Transverse colon (tissue), 4 donors: ENCODE data around the gene F8. TPM values are rescaled to one million over a fixed set of nuclear protein-coding genes. Genes with fewer than 3 reads are reported as not detected.
A peak's percentile ranks its signal among the peaks of the same experiment; 100 is the strongest.

ENCODE experiments used
- DNase-seq: peaks from one replicate; pipeline ENCODE4 v3.0.0-alpha.2; 2019
- H3K27ac ChIP-seq, 4 donors: fragments of 200-600 bp; sonication (generic); 2 replicates each; pipeline ENCODE4 v1.5.1; 2016 to 2018; ENCODE audit warnings: inconsistent platforms in 4 of 4
- H3K27me3 ChIP-seq: fragments of 200-600 bp; sonication (generic); 2 replicates; pipeline ENCODE4 v1.5.1; 2017; ENCODE audit warnings: inconsistent platforms
- H3K36me3 ChIP-seq, 4 donors: fragments of 200-600 bp; sonication (generic); 2 replicates each; pipeline ENCODE4 v1.5.1; 2017 to 2019; ENCODE audit warnings: inconsistent platforms in 4 of 4
- H3K4me1 ChIP-seq, 4 donors: fragments of 200-600 bp; sonication (generic); 2 replicates each; pipeline ENCODE4 v1.5.1; 2017 to 2020; ENCODE audit warnings: inconsistent platforms in 4 of 4
- H3K4me3 ChIP-seq, 4 donors: fragments of 200-600 bp; sonication (generic); 1 replicate in 1 of 4; 2 replicates in 3 of 4; pipeline versions ENCODE4 v1.5.1 to v1.6.1; 2017 to 2019; ENCODE audit warnings: inconsistent platforms in 4 of 4
- H3K9me3 ChIP-seq, 2 donors: fragments of 200-600 bp; sonication (generic); 2 replicates each; pipeline ENCODE4 v1.5.1; 2017 to 2019; ENCODE audit warnings: inconsistent platforms in 2 of 2
- EP300 ChIP-seq: sonication (generic); formaldehyde crosslinking; IDR thresholded peaks from one replicate; pipeline ENCODE4 v1.6.1; 2017; ENCODE audit warnings: antibody characterized with exemption, low read depth
- POLR2A ChIP-seq: fragments of 450-650 bp; IDR thresholded peaks from one replicate; pipeline ENCODE4 v1.6.1; 2016; ENCODE audit warnings: antibody characterized with exemption, mild to moderate bottlenecking, moderate library complexity
- POLR2AphosphoS5 ChIP-seq, 3 donors: sonication (generic); formaldehyde crosslinking; IDR thresholded peaks; one replicate each; pipeline ENCODE4 v1.6.1; 2016; ENCODE audit warnings: antibody characterized with exemption in 3 of 3
- WGBS, 2 donors: methylation state at CpG; one replicate each; pipeline ENCODE4 v1.1.5; 2018; ENCODE audit warnings: low coverage in 1 of 2; 5-methylcytosine and 5-hydroxymethylcytosine counted together
- in situ Hi-C, 4 donors: fragments of 200-750 bp; cut with MboI; loops; one replicate each; pipeline versions ENCODE4 v1.15.0 to v1.15.1; 2017; ENCODE audit warnings: low sequenced_read_pairs in 3 of 4, low pct_ligation_motif_present in 1 of 4, low pct_unique_long_range_greater_than_20kb in 1 of 4
- intact Hi-C: fragments of 100-400 bp; cut with DNase I; formaldehyde crosslinking; loops from one replicate; pipeline ENCODE4 v1.15.1; 2023; ENCODE audit warnings: low total_unique reads
- total RNA-seq, 4 donors: library from RNA; depleted of rRNA; stranded (reverse); fragments of >200 nt; gene quantifications; one replicate each; pipeline ENCODE4 v1.1.0, GENCODE V29; 2016
- TF ChIP-seq, protein P1 (sequence below), 5 experiments: fragments of 200-600 bp in 3 of 5; fragments of 450-650 bp in 2 of 5; sonication (generic) in 3 of 5; IDR thresholded peaks; 1 replicate in 2 of 5; 2 replicates in 3 of 5; pipeline ENCODE4 v1.5.1; 2016 to 2017; ENCODE audit warnings: antibody characterized with exemption in 5 of 5, inconsistent platforms in 3 of 5, mild to moderate bottlenecking in 2 of 5, moderate library complexity in 1 of 5

The F8 gene
- total RNA-seq, 4 donors from 2014 or later, result 1.2 to 4.5 (median 4.0) TPM

DNA sequence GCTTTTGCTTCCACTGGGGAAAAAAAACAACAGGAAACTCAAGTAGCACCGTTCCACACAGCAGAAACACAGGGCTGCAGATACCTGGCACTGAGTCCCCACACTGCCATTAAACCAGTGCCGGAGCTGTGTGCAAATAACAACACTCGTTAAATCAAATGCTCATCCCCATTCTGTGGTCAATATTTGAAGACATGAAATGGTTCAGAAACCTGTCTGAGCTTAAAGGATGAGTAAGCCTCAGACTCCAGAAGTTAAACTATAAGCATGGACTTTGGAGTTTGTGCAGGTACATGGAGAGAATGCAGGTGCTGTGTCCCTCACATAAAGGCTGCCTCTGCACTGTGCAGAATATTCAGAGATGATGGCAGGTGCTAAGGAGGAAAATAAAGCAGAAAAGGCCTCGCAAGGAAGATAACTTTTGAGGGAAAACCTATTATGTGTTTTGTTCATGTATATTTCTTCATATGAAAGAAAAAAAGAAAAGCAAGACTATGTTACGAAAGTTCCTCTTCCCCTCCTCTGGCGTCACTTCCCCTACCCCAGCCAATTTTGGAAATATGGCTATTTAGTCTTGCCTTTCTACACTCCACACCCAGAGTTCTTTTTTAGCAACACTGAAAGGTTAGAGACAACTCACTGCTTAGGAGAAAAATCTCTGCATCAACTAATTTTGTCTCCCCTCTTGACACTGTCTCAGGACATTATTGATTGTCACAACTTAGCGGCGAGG, 221.9 kb downstream of the F8 start:
- in situ Hi-C loops (no loop called here), intact Hi-C loops (no loop called here)
- peak overlapping the region; percentile 54 to 66 (median 60) for H3K27ac ChIP-seq
- TF ChIP-seq, protein P1, sequence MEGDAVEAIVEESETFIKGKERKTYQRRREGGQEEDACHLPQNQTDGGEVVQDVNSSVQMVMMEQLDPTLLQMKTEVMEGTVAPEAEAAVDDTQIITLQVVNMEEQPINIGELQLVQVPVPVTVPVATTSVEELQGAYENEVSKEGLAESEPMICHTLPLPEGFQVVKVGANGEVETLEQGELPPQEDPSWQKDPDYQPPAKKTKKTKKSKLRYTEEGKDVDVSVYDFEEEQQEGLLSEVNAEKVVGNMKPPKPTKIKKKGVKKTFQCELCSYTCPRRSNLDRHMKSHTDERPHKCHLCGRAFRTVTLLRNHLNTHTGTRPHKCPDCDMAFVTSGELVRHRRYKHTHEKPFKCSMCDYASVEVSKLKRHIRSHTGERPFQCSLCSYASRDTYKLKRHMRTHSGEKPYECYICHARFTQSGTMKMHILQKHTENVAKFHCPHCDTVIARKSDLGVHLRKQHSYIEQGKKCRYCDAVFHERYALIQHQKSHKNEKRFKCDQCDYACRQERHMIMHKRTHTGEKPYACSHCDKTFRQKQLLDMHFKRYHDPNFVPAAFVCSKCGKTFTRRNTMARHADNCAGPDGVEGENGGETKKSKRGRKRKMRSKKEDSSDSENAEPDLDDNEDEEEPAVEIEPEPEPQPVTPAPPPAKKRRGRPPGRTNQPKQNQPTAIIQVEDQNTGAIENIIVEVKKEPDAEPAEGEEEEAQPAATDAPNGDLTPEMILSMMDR (IDR thresholded peaks at IDR 0.05), result no peak
- TF ChIP-seq POLR2A (no peak), POLR2AphosphoS5 (IDR thresholded peaks at IDR 0.05) (no peak), EP300 (no peak)
- peaks cover 7 to 45% (median 18%) of the 10 kb centered on the region in 4 donors for H3K4me1 ChIP-seq
- H3K27me3 ChIP-seq, result no peaks in the 10 kb centered on the region
- H3K36me3 ChIP-seq, result no peaks in the 10 kb centered on the region
- H3K4me3 ChIP-seq, result no peak overlapping the region
- 56% methylated on average over 7 to 8 of the region's 8 CpGs for WGBS, 2 donors
- no peaks in the 10 kb centered on the region for H3K9me3 ChIP-seq
- DNase-seq, result no peak

DNA sequence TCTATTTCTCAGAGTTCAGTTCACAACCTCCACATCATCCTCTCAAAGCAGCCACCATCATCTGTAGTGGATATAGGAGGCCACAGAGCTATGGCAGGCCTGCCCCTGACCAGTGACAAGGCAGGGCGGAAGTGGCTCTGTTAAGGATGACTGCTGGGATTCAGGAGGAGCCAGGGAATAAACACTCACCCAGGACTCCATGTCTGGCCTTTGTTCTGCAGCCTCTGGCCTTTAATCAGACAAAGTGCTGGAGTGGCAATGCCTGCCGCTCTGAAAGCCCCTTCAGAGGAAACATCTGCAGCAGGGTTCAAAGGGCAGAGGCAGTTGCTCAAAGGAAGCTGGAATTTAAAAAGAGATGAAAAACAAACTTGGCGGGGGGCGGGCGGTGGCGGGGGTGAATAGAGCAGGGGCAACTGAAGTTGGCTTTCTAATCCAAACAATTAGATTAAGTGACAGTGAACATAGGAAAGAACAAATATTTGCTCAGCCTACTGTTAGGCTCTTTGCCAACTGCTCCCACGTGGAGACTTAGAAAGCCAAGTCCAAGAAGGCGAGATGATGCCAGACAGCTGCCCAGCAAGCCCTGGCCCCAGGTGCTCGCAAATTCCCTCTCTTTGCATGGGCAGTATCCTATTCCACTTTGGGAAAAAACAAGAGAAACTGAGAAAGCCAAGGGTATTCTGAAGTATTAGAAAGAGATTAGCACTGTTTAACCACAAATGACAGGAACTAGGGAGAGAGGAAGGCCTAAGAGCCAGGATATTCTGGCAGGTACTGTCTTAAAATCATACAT, 222.8 kb downstream of the F8 start:
- DNase-seq, result peak; percentile 33
- H3K4me1 ChIP-seq, result peaks cover 7 to 44% (median 18%) of the 10 kb centered on the region in 4 donors
- no peaks in the 10 kb centered on the region for H3K36me3 ChIP-seq
- peak overlapping the region; percentile 54 to 66 (median 60) for H3K27ac ChIP-seq
- no peaks in the 10 kb centered on the region for H3K27me3 ChIP-seq
- H3K4me3 ChIP-seq, result no peak overlapping the region
- intact Hi-C loops (no loop called here), in situ Hi-C loops (no loop called here)
- TF ChIP-seq EP300 (no peak), POLR2AphosphoS5 (IDR thresholded peaks at IDR 0.05) (no peak), POLR2A (no peak)
- TF ChIP-seq, protein P1 (IDR thresholded peaks at IDR 0.05), result no peak
- WGBS, 2 donors, result 24% methylated on average over 9 of the region's 9 CpGs; no CpG with 5 or more reads in 1 of the 2 donors
- no peaks in the 10 kb centered on the region for H3K9me3 ChIP-seq

DNA sequence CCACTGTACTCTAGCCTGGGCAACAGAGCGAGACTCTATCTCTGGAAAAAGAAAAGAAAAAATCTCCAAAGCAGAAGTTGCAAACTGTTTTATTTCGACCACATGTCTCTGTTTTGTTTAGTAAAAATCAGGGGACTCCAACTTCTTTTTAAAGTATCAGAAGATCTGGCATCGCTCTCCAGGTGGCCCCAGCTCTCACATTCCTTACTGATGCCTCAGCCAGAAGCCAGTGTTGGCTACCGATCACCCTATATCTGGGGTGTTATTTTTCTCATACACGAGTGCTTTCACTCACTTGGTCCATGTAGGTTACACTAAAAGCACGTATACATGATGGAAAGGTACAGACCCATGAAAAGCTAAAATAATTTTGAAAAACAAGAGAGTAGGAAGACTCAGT, 225.5 kb downstream of the F8 start:
- Histone ChIP-seq H3K36me3 (no peaks in the 10 kb centered on the region), H3K4me1 (peaks cover 4 to 29% (median 13%) of the 10 kb centered on the region in 4 donors), H3K9me3 (no peaks in the 10 kb centered on the region), H3K4me3 (no peak overlapping the region), H3K27me3 (no peaks in the 10 kb centered on the region), H3K27ac (no peak overlapping the region)
- in situ Hi-C loops (no loop called here), intact Hi-C loops (no loop called here)
- WGBS, 2 donors, result 71 to 82% methylated on average over 5 to 6 of the region's 6 CpGs
- no peak for DNase-seq
- TF ChIP-seq EP300, result no peak
- TF ChIP-seq, protein P1 (IDR thresholded peaks at IDR 0.05), result no peak
- no peak for TF ChIP-seq POLR2AphosphoS5 (IDR thresholded peaks at IDR 0.05)
- TF ChIP-seq POLR2A, result no peak

DNA sequence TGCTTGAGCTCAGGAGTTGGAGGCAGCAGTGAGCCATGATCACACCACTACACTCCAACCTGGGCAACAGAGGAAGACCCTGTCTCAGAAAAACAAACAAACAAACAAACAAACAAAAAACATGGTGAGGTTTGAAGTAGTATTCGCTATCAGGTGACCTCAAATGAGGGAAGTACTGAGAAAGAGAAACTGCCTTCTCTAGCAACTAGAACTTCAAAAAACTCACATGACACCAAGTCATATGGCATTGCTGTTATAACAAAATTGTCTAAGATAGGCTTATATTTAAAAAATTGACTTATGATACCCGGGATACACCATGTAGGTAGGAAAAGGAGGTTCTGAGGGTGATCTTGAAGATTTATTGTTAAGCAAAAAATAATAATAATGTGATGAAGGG, 227.5 kb downstream of the F8 start:
- in situ Hi-C loops (no loop called here), intact Hi-C loops (no loop called here)
- Histone ChIP-seq H3K9me3 (no peaks in the 10 kb centered on the region), H3K27ac (no peak overlapping the region), H3K27me3 (no peaks in the 10 kb centered on the region), H3K4me1 (peaks cover 2 to 15% (median 7%) of the 10 kb centered on the region in 4 donors), H3K36me3 (no peaks in the 10 kb centered on the region), H3K4me3 (no peak overlapping the region)
- WGBS, 2 donors, result 55 to 75% methylated on average over 1 to 2 of the region's 2 CpGs
- DNase-seq, result no peak
- no peak for TF ChIP-seq EP300
- TF ChIP-seq POLR2A, result no peak
